SU-DHL-6 (cell line): Measurements from ENCODE around the gene MS4A15.
A peak's percentile ranks its signal among the peaks of the same experiment; 100 is the strongest.

Experiments used
- CTCF ChIP-seq: fragments of 200-600 bp; sonication (generic); IDR thresholded peaks from one replicate; pipeline ENCODE4 v1.5.1; 2017; ENCODE audit warnings: antibody characterized with exemption, mild to moderate bottlenecking, low read length, moderate library complexity; ENCODE audit not compliant: insufficient read depth, poor library complexity, severe bottlenecking
- EZH2phosphoT487 ChIP-seq: fragments of 200-600 bp; sonication (generic), shearing (Covaris generic); conservative IDR thresholded peaks from 2 replicates; pipeline ENCODE4 v1.6.1; 2018; ENCODE audit warnings: mild to moderate bottlenecking, antibody characterized with exemption, low read length, moderate library complexity, mixed read lengths

DNA sequence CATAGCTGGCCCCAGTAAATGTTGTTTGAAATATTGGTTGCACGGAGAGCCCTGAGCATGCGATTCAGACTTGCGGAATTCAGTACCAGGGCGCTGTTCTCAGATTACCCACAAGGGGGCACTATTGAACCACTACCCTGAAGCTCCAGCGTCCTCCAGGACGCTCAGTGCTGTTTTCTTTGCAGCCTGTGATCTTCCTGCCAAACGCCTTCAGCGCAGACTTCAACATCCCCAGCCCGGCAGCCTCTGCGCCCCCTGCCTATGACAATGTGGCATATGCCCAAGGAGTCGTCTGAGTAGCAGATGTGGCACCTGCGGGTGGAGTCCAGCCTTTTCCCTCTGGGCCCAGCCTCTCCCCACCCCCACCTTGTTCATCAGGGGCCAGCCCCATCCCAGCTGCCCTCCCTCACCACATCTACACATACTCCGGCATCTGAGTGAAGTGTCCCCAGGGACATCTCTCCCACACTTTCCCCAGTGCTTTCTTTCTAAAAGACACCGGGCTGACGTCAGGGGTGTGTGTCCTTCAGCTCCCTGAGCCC is 18.8 kb downstream of the MS4A15 start:
- TF ChIP-seq EZH2phosphoT487 (no peak), CTCF (peak; percentile 78)
